ENCODE results near the gene GCKR. TPM values are rescaled to one million over a fixed set of nuclear protein-coding genes. Genes with fewer than 3 reads are reported as not detected.
"Not testable (repeated sequence)": the region's sequence is repeated elsewhere in the genome, so short reads cannot be mapped to it uniquely, and the experiment has no call there.

Gene GCKR
- total RNA-seq, 2 donors from 2014 or later = 1.8 to 5.7 TPM

DNA sequence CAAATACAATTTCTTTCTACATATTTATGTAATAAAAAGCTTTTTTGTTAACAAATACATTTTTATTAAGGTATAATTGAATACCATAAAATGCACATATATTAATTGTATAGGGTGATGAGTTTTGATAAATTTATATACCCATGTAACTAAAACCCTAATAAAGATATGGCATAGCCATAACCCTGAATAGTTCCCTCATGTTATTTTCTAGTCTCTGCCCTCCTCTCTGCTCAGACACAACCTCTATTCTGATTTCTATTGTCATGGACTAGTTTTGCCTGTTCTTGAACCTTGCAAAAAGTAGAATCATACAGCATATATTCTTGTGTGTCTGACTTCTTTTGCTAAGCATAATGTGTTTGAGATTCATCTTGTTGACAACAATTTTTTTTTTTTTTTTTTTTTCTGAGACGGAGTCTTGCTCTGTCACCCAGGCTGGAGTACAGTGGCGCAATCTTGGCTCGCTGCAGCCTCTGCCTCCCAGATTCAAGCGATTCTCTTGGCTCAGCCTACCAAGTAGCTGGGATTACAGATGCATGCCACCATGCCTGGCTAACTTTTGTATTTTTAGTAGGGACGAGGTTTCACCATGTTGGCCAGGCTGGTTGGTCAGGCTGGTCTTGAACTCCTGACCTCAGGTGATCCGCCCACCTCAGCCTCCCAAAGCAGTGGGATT lies 47.6 kb downstream of the GCKR start:
- Histone ChIP-seq H3K4me1 (ENCODE audit: control insufficient read depth in 1 of 2, low read depth in 2 of 2) (no peaks in the 10 kb centered on the region), H3K27me3 (replicated peaks; ENCODE audit: insufficient read depth) (no peaks in the 10 kb centered on the region), H3K4me3 (no peak overlapping the region), H3K27ac (no peak overlapping the region), H3K36me3 (no peaks in the 10 kb centered on the region), H3K9me3 (no peaks in the 10 kb centered on the region)
- ATAC-seq (ENCODE audit: insufficient number of reproducible peaks, low FRiP score, low read depth) (no peak), DNase-seq (ENCODE audit: low spot score) (no peak)
- TF ChIP-seq, protein P1, sequence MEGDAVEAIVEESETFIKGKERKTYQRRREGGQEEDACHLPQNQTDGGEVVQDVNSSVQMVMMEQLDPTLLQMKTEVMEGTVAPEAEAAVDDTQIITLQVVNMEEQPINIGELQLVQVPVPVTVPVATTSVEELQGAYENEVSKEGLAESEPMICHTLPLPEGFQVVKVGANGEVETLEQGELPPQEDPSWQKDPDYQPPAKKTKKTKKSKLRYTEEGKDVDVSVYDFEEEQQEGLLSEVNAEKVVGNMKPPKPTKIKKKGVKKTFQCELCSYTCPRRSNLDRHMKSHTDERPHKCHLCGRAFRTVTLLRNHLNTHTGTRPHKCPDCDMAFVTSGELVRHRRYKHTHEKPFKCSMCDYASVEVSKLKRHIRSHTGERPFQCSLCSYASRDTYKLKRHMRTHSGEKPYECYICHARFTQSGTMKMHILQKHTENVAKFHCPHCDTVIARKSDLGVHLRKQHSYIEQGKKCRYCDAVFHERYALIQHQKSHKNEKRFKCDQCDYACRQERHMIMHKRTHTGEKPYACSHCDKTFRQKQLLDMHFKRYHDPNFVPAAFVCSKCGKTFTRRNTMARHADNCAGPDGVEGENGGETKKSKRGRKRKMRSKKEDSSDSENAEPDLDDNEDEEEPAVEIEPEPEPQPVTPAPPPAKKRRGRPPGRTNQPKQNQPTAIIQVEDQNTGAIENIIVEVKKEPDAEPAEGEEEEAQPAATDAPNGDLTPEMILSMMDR (IDR thresholded peaks at IDR 0.05) = no peak

DNA sequence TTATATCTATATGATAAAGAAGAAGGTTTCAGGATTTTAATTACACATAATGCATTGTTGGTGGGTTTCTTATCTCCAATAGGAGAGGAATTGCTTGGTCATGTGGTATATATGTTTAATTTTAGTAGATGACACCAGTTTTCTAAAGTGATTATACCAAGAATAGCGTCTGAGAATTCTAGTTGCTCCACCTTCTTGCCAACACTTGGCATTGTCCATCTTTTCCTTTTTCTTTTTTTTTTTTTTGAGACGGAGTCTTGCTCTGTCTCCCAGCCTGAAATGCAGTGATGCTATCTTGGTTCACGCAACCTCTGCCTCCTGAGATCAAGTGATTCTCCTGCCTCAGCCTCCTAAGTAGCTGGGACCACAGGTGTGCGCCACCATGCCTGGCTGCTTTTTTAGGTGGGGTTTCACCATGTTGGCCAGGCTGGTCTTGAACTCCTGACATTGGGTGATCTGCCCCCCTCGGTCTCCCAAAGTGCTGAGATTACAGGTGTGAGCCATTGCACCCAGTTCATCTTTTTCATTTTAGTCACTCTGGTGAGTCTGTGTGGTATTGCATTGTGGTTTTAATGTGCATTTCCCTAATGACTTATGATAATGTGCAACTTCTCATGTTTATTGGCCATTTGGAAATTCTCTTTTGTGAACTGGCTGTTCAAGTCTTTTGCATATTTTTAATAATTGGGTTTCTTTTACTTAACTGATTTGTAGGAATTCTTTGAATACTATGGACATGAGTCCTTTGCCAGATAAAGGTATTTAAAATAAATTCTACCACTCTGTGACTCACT lies 48.9 kb downstream of the GCKR start:
- no peaks in the 10 kb centered on the region for H3K27me3 ChIP-seq (replicated peaks; ENCODE audit: insufficient read depth)
- TF ChIP-seq, protein P1 (IDR thresholded peaks at IDR 0.05) = no peak
- H3K36me3 ChIP-seq = no peaks in the 10 kb centered on the region
- no peak overlapping the region for H3K27ac ChIP-seq
- ATAC-seq (ENCODE audit: insufficient number of reproducible peaks, low FRiP score, low read depth) = no peak
- no peaks in the 10 kb centered on the region for H3K4me1 ChIP-seq (ENCODE audit: control insufficient read depth in 1 of 2, low read depth in 2 of 2)
- no peak for DNase-seq (ENCODE audit: low spot score)
- no peaks in the 10 kb centered on the region for H3K9me3 ChIP-seq
- no peak overlapping the region for H3K4me3 ChIP-seq

DNA sequence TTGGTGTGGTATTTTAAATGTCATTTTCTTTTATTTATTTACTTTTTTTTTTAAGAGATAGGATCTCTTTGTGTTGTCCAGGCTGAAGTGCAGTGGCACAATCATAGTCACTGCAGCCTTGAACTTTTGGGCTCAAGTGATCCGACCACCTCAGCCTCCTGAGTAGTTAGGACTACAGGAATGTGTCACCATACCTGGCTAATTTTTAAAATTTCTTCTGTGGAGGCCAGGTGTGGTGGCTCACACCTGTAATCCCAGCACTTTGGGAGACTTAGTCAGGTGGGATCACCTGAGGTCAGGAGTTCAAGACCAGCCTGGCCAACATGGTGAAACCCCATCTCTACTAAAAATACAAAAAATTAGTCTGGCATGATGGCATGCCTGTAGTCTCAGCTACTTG lies 52.7 kb downstream of the GCKR start:
- DNase-seq (ENCODE audit: low spot score) (no peak), ATAC-seq (ENCODE audit: insufficient number of reproducible peaks, low FRiP score, low read depth) (no peak)
- no peaks in the 10 kb centered on the region for H3K4me1 ChIP-seq (ENCODE audit: control insufficient read depth in 1 of 2, low read depth in 2 of 2)

DNA sequence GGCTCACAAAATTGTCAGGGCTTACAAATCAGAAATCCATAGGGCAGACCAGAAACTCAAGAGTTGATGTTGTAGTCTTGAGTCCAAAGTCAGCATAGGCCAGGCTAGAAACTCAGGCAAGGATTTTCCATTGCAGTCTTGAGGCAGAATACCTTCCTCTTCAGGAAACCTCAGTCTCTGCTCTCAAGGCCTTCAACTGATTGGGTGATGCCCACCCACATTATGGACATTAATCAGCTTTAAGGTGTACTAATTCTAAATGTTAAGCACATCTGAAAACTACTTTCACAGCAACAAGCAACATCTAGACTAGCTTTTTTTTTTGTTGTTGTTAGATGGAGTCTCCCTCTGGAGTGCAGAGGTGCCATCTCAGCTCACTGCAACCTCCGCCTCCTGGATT lies 54.9 kb downstream of the GCKR start:
- no peaks in the 10 kb centered on the region for H3K4me1 ChIP-seq (ENCODE audit: control insufficient read depth in 1 of 2, low read depth in 2 of 2)
- TF ChIP-seq, protein P1 (IDR thresholded peaks at IDR 0.05) = no peak
- no peak for DNase-seq (ENCODE audit: low spot score)
- H3K36me3 ChIP-seq = no peaks in the 10 kb centered on the region
- no peak overlapping the region for H3K4me3 ChIP-seq
- H3K27me3 ChIP-seq (replicated peaks; ENCODE audit: insufficient read depth) = no peaks in the 10 kb centered on the region
- ATAC-seq (ENCODE audit: insufficient number of reproducible peaks, low FRiP score, low read depth) = no peak
- H3K9me3 ChIP-seq = no peaks in the 10 kb centered on the region
- H3K27ac ChIP-seq = no peak overlapping the region

More for the DNA sequence above, 52.7 kb downstream of the GCKR start:
- Histone ChIP-seq H3K4me3 (no peak overlapping the region), H3K27me3 (replicated peaks; ENCODE audit: insufficient read depth) (no peaks in the 10 kb centered on the region), H3K36me3 (no peaks in the 10 kb centered on the region), H3K27ac (no peak overlapping the region), H3K9me3 (no peaks in the 10 kb centered on the region)
- TF ChIP-seq, protein P1 (IDR thresholded peaks at IDR 0.05) = no peak

DNA sequence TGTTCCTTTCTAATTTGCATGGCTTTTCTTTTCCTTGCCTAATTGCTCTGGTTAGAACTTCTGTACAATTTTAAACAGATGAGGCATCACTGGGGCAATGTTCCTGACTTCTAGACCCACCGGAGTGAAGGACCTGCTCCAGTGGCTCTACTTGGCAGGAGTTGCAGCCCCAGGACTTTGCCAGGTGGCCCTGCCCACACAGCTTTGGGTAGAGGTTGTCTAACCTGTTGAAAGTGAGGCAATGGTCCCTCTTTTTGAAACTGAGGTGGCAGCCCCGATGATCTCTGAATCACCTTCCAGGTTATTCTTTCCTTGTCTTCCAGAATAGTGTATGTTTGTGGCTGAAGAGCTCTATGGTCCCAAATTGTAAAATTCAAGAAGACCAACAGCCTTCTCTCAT lies 56.3 kb downstream of the GCKR start:
- ATAC-seq (ENCODE audit: insufficient number of reproducible peaks, low FRiP score, low read depth) (no peak), DNase-seq (ENCODE audit: low spot score) (no peak)
- no peak overlapping the region for H3K4me3 ChIP-seq
- H3K4me1 ChIP-seq (ENCODE audit: control insufficient read depth in 1 of 2, low read depth in 2 of 2) = no peaks in the 10 kb centered on the region
- H3K27ac ChIP-seq = no peak overlapping the region
- no peaks in the 10 kb centered on the region for H3K36me3 ChIP-seq
- H3K9me3 ChIP-seq = no peaks in the 10 kb centered on the region
- TF ChIP-seq, protein P1 (IDR thresholded peaks at IDR 0.05) = no peak
- H3K27me3 ChIP-seq (replicated peaks; ENCODE audit: insufficient read depth) = no peaks in the 10 kb centered on the region

DNA sequence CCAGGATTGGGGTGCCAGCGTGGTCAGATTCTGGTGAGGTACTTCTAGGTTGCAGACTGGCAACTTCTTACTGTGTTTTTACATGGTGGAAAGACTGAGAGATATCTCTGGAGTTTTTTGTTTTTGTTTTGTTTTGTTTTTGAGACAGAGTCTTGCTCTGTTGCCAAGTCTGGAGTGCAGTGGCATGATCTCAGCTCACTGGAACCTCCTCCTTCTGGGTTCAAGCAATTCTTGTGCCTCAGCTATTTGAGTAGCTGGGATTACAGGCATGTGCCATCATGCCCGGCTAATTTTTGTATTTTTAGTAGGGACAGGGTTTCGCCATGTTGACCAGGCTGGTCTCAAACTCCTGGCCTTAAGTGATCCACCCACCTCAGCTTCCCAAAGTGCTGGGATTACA lies 57.8 kb downstream of the GCKR start:
- H3K4me3 ChIP-seq; ATAC-seq (ENCODE audit: insufficient number of reproducible peaks, low FRiP score, low read depth); H3K27me3 ChIP-seq (replicated peaks; ENCODE audit: insufficient read depth); H3K27ac ChIP-seq; DNase-seq (ENCODE audit: low spot score); H3K36me3 ChIP-seq; H3K9me3 ChIP-seq; H3K4me1 ChIP-seq (ENCODE audit: control insufficient read depth in 1 of 2, low read depth in 2 of 2): not testable (repeated sequence)
